CD4-positive, alpha-beta T cell treated with Interleukin-17A for 1 hour (primary cell): ENCODE measurements around the gene MAPKAP1.

ENCODE experiments used
- DNase-seq: peaks from one replicate; pipeline ENCODE4 v3.0.0-alpha.2; 2020

The MAPKAP1 gene

DNA sequence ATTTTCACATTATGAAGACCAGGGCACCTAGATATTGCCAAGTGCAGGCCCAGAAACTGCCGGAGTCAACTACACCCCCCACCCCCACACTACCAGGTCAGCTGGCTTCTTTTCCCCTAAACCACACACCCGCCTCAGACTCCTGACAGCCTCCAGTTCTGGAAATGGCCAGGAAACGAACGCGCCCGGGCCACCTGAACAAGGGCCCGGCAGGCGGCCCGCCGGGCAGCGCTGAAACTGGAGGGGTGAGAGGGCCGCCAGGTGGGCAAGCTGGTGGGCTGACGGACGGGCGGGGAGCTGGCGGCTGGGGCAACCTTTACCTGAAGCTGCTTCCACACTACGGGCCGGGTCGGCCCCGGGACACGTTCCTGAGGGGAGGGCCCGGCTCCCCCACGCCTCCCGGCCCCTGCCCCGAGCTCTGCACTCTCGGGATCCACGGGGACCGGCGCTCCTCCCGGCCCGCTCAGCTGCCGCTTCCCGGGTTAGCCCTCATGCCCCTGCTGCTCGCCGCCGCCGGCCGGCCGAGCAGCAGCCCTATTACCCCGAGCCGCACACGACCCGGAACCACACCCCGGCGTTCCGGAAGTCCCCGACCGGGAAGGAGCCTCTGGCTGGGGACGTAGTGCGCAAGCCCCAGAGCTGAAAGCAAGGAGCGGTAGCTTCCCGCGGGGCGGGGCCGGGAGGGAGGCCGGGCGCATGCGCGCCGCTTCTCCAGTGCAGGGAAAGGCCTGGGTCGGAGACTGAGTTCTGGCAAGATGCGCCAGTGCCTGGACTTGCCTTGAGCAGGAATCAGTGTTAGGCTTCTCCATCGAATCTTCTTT is at the start of gene MAPKAP1:
TSS of gene MAPKAP1 (minus strand) at position 558 of the 821 bp plus-strand sequence. CDS start 34,634 bp downstream, outside the sequence.
- DNase-seq: peak; percentile 92

DNA sequence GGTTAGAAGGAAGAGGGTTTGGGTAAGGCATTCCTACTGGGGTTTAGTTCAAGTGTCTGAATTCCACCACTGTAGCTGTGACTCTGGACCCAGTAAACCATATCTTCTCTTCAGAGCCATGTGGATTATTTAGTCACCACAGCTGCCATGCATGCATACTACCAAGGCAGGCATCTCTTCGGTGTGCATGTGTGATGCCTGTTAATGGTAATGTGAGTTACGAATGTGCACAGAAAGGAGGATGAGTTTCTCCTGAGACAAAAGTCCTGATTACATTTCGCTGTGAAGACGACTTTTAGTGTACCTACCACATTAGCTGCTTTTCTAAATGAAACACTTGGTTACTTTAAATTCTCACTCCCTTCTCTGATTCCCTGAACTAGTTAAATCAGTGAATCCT is 49.5 kb upstream of the MAPKAP1 start:
- no peak for DNase-seq

DNA sequence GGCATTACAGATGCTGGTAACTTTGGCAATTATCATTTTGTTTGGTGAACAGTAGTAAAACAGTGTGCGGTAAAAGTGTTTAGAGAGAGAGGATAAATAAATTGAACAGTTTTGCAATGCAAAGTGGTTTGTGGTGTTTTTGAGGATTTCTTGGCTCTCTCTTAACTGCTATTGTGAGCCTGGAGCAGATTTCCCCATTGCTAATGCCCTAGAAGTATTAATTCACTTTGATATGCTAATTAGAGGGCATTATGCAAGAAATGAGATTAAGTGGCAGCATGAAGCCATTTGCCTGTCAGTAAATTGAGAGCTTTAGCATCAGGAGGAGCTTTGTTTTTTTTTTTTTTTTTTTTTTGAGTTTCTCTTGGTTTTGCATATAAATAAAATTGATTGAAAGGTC is 48.3 kb upstream of the MAPKAP1 start:
- no peak for DNase-seq

DNA sequence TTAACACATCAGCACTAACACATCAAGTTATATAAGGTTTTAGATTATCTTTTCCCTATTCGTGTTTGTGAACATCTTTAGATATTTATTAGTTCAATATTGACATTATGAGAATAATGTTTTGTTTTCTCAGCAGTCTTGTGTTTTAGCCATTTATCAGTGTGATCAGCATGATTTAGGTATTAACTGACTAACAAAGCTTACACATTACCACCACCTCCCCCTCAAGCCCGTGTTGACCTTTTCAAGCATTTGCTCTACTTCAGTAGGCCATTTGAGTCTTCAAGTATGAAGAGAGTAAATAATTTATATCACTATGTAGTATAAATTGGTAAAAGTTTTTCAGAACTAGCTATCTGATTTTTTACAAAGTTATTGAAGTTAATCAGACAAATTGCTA is 47.1 kb upstream of the MAPKAP1 start:
- no peak for DNase-seq

DNA sequence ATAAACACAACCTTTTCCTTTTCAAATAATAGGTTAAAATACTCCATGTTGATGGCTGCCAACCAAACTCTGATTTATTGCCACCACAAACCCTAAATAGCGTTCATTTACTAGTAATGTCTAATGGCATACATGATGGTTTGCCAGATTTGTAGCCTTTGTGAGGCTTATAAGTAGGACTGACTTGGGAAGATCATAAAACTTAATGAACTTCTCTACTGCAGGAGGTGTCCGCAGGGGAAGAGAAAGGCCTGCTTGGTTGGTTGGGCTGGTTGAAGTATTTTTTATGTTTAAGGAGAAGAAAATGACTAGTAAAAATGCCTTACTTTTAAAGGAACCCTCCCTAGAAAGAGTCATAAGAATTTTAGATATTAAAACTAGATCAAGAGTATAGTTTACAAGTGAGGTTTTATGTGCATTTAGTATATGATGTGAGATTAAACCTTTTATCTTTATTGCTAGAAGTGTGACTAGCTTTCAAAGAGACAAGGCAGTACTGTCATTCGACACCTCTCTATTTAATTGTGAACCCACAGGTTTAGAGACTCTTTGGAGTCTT is 45.1 kb upstream of the MAPKAP1 start:
- no peak for DNase-seq

DNA sequence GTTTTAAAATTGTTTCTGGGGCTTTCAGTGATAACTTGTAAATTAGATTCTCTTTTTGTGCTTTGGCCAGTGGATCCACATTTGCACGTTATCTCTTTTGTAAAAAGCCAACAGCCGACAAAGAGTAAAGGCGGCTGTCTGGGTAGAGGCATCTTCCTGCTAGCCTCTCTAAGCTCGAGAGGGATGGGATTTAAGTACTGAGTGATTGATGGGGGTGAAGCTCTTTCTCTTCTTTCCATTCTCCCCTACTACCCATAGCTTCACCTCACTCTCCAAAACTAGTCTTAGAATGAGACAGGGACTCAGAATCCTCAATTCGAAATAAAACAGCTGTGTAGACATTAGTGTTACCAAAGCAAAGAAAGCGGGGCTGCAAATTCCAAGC is 43.6 kb upstream of the MAPKAP1 start:
- no peak for DNase-seq

DNA sequence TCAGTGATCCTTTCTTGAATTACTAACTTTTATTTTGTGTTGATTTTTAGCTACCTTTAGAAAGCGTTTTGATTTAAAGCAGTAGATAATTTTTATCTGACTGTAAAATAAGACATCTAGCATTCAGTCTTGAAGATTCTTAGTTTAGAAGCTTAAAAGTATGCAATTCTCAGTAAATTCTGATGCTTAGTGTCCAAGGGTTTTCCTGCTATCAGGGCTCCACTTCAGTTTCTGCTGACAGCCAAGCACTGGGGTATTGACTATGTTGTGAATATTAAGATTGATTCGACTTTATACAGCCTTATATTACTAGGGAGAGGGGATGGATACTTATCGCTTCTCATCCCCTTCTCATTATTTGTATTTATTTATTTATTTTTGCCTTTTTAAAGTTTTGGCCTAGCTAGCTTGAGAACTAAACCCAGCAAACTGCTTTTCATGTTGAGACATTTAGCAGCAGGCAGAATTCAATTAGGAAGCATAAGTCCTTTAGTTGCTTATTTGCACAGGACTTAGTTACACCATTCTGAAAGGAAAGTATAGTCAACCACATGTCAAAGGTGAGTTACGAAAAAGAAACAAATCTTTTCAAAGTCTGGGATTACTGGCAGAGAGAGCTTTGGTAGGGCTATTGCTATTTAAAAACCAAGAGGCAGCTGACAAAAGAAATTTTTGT is 43.1 kb upstream of the MAPKAP1 start:
- DNase-seq: no peak

DNA sequence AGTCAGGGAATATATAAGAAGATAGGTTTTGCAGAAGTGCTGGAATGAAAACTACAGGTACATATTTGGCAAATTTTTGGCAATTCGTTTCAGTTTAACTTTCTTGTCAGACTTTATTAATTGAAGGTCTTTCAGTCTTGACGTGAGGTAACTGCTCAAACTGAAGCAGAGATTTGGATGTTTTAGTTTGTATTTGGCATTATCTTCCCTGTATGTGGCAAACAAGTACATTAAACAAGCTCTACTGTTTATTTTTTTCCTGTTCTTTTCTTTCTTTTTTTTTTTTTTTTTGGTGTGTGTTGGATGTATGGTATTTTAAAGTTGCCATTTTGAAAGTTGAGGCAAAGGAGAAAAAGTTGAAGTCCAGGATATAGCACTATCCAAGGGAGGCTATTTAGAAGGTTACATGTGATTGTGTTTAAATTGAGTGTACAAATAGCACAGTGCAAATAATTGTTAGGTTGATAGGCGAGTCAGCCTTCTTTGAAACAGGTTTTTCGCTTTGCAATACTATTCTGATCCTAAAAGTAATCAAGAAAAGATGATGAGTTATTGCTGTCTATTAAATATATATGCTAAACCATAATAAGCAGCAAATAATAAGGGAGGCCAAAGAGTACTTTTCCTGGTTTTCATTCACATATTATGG is 42.4 kb upstream of the MAPKAP1 start:
- no peak for DNase-seq

DNA sequence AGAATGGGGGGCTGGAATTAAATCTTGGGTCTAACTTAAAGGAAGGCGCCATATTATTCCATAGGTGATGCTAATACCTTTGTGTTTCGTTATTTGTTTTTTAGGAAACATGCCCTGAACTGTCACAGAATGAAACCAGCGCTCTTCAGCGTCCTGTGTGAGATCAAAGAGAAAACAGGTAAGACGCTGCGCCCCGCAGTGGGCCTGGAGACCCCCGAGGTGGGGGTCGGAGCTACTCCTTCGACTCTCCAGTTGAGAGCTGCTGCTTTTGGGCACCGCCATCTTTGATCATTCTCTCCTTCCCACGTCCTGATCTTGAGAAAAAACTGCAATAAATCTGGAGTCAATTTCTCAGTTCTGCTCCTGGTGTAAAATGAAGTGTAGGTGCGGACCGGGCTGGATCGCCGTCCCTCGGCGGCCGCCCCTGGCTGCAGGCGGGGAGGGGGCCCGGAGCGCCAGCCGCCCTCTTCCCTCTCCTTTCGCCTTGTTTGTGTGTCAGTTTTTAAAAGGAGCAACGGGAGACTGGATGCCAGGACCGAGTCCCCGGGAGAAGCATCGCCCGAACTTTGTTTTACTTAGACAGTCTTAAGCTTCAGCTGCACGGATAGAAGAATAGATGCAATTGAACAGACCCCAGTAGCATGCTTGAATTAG is 41.6 kb upstream of the MAPKAP1 start:
- DNase-seq: peak; percentile 15

DNA sequence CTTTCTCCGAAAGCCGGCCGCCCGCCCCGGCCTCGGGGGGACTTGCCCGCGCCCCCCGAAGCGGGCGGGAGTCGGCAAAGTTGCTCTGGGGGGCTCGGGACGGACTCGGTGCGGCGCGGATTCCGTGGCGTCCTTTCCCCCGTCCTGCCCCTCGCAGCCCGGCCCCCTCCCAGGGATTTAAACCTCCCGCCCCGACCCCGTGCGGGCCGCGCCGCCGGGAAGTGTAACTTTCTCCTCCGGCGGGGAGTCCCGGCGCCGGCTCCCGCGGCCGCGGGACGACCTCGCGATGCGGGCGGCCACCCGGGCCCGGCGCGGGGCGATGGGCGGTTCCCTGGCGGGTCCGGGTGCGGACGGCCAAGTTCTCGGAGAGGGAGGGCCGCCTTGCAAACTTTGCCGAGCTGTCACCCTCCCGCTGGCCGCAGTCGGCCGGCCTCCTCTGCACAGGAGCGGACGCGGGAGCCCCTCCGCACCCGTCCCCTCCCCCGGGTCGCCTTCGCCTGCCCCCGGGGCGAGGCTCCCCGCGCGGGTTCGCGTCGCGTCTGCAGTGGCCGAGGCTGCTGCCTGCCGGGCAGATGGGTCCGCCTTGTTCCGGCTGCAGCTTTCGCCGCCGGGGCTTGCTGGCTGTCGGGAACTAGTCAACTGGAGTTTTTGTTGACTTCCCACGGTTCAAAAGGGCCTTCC is 40.9 kb upstream of the MAPKAP1 start:
- peak; percentile 34 for DNase-seq

DNA sequence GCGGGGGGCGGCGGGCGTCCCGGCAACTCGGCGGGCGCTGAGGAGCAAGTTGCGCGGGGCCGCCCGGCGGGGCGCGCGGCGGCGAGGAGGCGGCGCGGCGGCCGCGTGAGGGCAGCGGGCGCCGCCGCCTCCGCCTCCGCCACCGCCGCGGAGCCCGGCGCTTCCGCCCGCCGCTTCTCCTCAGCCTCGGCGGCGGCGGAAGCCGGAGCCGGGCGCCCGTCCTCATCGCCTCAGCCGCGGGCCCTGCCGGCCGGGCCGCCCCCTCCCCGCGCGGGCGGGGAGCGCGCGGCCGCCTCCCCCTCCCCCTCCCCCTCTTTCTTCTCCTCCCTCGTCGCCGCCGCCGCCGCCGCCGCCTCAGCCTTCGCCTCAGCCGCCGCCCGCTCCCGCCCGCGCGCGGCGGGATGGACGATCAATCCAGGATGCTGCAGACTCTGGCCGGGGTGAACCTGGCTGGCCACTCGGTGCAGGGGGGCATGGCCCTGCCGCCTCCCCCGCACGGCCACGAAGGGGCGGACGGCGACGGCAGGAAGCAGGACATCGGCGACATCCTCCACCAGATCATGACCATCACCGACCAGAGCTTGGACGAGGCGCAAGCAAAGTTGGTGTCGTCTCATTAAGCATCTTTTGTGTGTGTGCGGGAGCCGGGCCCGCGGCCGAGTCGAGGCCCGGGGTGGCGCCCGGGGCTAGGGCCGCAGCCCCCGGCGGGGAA is 40.2 kb upstream of the MAPKAP1 start, which contains the start of gene PBX3:
TSS of gene PBX3 (plus strand) at position 321 of the 712 bp plus-strand sequence.
- peak; percentile 62 for DNase-seq

DNA sequence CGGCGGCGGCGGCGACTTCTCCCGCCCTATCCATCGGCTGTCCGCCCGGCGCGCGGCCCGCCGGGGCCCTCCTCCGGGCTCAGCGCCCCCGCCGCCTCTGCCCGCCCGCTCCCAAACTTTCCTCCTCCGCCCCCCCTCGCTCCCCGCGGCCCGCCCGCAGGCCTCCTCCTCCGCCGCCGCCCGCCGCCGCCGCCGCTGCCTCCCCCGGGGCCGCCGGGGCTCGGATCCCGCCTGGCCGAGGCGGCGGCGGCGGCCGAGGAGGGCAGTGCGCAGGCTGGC is 39.7 kb upstream of the MAPKAP1 start:
- no peak for DNase-seq

DNA sequence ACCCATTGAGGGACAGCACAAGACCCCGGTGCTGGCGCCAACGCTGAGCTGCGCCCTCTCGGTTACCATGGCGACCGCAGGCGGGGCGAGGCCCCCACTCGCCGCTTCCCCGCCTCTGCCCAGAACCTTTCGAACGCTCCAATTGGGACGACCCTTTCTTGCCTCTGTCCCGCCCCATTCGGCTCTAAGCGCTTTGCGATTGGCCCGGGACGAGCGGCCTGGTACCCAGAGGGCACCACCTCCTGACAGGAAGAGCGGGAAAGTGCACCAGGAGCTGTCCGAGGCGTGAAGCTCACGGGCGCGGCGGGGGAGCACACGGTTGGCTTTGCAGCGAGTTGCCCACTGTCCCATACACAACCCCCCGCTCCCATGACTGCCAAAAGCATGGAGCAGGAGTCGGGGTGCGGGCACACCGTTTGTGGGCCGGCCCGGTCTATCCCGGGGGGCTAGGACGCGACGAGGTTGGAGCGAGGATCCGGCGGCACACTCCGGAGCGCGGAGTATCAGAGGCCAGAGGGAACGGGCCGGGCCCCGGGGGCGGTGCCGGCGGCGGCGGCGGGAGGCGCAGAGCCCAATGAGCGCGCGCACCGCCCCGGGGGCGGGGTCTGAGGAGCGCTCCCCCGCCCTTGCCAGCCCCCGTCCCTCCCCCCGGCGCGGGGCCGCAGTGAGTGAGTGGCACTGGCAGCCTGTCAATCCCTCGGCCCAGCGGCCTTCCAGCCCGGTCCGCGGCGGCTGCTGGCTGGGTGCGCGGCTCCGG is 39.2 kb upstream of the MAPKAP1 start:
- peak; percentile 96 for DNase-seq

DNA sequence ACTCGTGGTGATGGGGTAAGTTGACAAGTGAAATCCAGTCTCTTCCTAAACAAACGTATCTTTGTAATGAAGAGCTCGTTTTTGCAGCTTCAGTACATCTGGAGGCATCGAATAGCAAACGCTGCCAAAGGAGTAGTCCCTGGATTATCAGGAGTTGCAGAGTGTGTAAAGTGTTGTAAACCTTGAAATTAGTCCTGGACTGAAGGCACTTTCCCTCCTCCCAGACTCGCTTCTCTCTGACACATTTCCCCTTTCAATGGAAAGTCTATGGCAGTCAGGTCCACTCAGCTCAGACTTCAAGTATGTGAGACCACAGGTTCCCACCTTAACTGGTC is 38.6 kb upstream of the MAPKAP1 start:
- DNase-seq: no peak

DNA sequence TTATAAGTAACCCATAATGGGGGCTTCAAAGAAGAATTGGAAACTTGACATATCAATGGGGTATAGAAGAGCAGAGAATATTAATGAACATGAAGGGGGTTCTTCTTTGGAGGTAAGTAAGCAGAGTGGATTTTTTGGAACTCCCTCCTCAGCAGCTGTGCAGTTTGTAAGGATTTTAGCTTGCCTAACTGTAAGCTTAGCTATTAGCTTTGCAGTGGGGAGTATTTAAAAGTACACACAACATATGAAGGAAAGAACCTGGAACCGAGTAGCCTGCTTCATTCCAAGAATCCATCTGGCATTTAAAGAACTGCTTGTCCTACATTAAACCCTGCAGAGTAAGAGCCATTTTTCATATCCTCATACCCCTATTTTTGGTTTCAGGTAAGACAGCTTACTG is 38.0 kb upstream of the MAPKAP1 start:
- DNase-seq: no peak

DNA sequence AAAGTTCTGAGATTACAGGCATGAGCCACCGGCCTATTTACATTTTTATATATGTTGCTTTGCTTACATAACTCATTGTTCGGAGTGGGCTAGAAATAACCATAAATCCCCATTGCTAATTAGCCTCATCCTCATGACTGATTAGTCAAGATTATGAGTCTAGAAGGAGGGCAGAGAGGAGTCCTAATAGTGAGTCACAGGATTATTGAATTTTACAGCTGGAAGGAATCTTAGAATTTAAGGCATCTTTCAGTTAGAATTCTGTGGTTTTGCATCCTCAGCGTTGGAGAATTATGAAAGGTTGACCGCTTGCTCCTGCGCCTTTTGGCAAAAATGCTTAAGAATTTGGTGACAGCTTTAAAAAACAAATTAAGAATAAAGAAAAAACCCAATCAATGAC is 37.6 kb upstream of the MAPKAP1 start:
- no peak for DNase-seq

DNA sequence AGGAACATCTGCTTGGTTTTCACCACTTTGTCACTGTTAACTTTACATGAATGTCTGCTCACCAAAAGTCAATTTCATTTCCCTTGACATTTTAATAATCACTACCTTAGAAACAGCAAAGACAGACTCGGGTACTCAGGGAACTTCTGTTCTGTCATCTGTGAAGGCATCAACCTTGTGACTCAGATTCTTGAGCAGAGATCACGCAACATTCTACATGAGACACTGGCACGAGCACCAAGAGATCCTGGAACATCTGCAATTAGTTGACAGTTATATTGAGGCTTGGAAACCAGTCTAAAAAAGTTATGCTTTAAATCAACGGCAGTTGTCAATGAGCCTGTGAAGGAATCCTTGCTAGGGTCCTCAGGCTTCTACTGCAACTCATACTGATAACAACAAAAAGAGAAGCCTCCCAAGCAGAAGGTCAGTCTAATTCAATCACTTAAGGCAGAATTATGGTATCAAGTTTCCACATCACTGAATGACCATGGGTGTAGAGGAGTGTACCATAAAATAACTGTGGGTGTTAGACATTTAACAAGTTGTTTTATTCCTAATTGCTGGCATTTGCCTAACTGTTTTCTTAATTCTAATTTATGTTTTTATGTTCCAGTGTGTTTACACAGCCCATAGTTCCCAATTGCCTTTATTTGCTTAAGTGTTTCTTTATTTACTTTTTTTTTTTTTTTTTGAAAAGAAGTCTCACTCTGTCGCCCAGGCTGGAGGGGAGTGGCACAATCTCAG is 36.8 kb upstream of the MAPKAP1 start:
- DNase-seq: no peak

DNA sequence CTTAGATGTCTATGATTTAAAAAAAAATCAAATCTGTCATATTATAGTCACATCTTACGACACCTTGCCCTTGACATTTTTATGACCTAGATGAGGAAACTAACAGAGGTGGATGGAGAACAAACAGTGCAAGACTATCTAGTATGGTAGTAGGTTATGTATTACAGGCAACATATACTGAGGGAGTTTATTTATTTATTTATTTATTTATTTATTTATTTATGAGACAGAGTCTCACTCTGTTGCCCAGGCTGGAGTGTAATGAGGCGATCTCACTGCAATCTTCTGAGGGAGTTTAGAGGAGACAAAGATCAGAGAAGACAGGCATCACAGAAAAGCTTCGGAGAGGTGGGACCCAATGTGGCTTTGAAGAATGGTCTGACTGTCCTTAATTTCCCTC is 35.6 kb upstream of the MAPKAP1 start:
- DNase-seq: no peak

DNA sequence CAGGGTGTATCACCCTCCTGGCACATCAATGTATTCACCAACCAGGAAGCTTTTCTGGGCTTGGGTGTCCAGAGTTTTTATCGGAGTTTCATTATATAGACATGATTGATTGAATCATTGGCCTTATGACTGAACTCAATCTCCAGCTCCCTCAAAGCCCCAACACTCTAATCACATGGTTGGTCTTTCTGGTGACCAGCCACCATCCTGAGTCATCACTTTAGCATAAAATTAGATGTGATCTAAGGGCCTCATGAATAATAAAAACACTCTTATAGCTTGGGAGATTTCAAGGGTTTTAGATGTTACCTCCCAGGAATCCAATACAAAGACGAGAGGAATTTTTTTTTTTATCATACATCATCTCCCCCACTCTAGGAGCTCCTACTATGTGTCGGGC is 32.4 kb upstream of the MAPKAP1 start:
- no peak for DNase-seq

DNA sequence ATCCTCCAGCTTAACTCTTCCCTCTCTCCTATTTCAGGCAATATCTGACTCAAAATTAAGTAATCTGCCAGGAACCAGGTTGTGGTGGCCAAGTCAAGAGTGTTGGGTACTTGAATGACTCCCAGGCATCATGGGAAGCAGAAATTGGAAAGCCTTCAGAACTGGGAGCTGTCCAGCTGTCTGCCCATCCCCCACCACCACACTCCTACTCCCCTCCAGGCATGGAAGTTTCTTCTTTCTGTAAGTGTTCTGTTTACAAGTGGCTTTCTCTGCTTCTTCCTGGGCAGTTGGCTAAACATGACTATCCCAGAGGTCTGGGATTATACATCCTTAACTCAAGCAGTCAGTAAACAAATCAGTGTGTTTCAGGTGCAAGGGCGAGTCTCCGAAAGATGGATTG is 25.6 kb upstream of the MAPKAP1 start:
- no peak for DNase-seq

DNA sequence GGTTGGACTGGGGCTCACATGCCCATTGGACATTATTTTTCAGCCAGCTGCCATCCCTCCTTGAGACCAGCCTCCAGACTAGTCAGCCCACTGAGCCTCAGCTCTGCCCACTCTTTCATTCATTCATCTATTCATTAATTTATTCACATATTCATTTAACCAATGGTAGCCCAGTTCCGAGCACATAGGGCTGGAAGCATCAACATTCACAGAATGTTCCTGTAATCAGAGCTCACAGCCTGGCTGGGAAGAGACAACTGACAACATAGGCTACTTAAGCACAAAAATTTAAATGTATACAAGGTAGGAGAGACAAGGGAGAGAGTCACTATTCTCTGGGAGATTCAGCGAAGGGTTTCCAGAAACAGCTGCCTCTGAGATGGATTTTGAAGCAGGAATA is 23.2 kb upstream of the MAPKAP1 start:
- no peak for DNase-seq
